GM18511 (cell line): ENCODE data around the gene BMERB1.
"Not testable (repeated sequence)": the region's sequence is repeated elsewhere in the genome, so short reads cannot be mapped to it uniquely, and the experiment has no call there.

Source experiments
- ATAC-seq: cut with Tn5 transposase; IDR thresholded peaks from one replicate; pipeline ENCODE4 v1.9.1; 2021; ENCODE audit warnings: mild to moderate bottlenecking, moderate library complexity; ENCODE audit not compliant: unreplicated experiment

Gene BMERB1

GRCh38 chr16:15459791-15460190, 25.4 kb downstream of the BMERB1 start:
- no peak for ATAC-seq

- no peak for ATAC-seq
Measured at GRCh38 chr16:15460601-15461000, 26.2 kb downstream of the BMERB1 start.

- no peak for ATAC-seq
Measured at GRCh38 chr16:15461376-15461775, 27.0 kb downstream of the BMERB1 start.

- ATAC-seq, result no peak
Measured at GRCh38 chr16:15464401-15465186, 30.2 kb downstream of the BMERB1 start.

- no peak for ATAC-seq
Measured at GRCh38 chr16:15466131-15466530, 31.7 kb downstream of the BMERB1 start.

- no peak for ATAC-seq
Measured at GRCh38 chr16:15466886-15467781, 32.7 kb downstream of the BMERB1 start.

GRCh38 chr16:15476971-15477370, 42.6 kb downstream of the BMERB1 start:
- ATAC-seq, result not testable (repeated sequence)

GRCh38 chr16:15477802-15478201, 43.4 kb downstream of the BMERB1 start:
- ATAC-seq, result no peak

GRCh38 chr16:15482068-15482747, 47.8 kb downstream of the BMERB1 start:
- no peak for ATAC-seq

GRCh38 chr16:15482748-15483298, 48.4 kb downstream of the BMERB1 start:
- no peak for ATAC-seq

- no peak for ATAC-seq
Measured at GRCh38 chr16:15483857-15484256, 49.5 kb downstream of the BMERB1 start.

- no peak for ATAC-seq
Measured at GRCh38 chr16:15484662-15485061, 50.3 kb downstream of the BMERB1 start.

GRCh38 chr16:15485175-15485574, 50.8 kb downstream of the BMERB1 start:
- ATAC-seq, result no peak

- ATAC-seq, result no peak
Measured at GRCh38 chr16:15486661-15487060, 52.3 kb downstream of the BMERB1 start.

GRCh38 chr16:15487336-15488284, 53.2 kb downstream of the BMERB1 start:
- ATAC-seq, result no peak

GRCh38 chr16:15489016-15489415, 54.6 kb downstream of the BMERB1 start:
- no peak for ATAC-seq

- ATAC-seq, result no peak
Measured at GRCh38 chr16:15490123-15490711, 55.8 kb downstream of the BMERB1 start.

GRCh38 chr16:15491411-15491810, 57.0 kb downstream of the BMERB1 start:
- ATAC-seq, result no peak

- ATAC-seq, result no peak
Measured at GRCh38 chr16:15492091-15492740, 57.8 kb downstream of the BMERB1 start.
